Measurements from ENCODE around the gene CAPN6.

CAPN6 gene

DNA sequence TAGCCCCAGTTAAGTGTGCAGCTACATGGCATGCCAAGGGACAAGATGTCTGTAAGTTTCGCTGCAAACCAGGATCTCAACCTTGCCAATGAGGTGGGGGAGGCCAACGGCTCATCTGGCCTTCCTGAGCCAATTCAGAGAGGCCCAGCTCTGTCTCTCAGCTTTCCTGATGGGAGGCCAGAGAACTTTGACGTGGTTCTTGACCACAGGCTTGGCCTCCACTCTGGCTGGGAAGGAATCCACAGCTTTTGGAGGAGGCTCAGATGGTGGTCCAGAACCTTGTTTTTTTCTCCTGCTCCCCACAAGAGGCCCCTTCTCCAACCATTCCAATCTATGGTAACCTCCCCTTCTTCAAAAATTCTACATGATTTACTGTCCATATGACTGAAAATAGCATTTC lies 9.8 kb downstream of the CAPN6 start:
- H3K4me1 Mint-ChIP-seq = no peaks in the 10 kb centered on the region
- no peak for DNase-seq
- H3K27me3 Mint-ChIP-seq = no peaks in the 10 kb centered on the region
- no peak overlapping the region for H3K27ac Mint-ChIP-seq
- H3K9me3 Mint-ChIP-seq = no peaks in the 10 kb centered on the region
- ATAC-seq = no peak
- no peak overlapping the region for H3K4me3 Mint-ChIP-seq
- no peaks in the 10 kb centered on the region for H3K36me3 Mint-ChIP-seq (ENCODE audit: low read depth)

DNA sequence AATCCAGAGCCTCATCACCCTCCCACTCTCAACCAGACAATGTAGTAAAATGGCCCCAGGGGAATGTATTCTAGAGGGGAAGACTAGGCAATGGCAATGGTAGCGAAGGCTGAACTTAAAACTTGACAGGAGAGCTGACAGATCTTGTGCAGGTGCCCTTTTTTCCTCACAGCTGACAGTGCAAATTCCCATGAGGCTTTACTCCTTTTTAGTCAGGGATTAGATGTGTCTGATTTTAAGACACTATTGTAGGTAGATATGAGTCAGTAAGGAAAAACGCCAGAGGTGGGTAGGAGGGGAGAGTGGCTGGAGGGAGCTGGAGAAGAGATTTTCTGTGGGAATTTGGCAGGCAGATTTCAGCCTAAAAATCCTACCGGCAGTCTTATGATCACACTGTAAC lies 10.7 kb downstream of the CAPN6 start:
- ATAC-seq = no peak
- no peak for DNase-seq
- no peak overlapping the region for H3K27ac Mint-ChIP-seq
- H3K36me3 Mint-ChIP-seq (ENCODE audit: low read depth) = no peaks in the 10 kb centered on the region
- H3K4me1 Mint-ChIP-seq = no peaks in the 10 kb centered on the region
- H3K9me3 Mint-ChIP-seq = no peaks in the 10 kb centered on the region
- H3K27me3 Mint-ChIP-seq = no peaks in the 10 kb centered on the region
- no peak overlapping the region for H3K4me3 Mint-ChIP-seq

DNA sequence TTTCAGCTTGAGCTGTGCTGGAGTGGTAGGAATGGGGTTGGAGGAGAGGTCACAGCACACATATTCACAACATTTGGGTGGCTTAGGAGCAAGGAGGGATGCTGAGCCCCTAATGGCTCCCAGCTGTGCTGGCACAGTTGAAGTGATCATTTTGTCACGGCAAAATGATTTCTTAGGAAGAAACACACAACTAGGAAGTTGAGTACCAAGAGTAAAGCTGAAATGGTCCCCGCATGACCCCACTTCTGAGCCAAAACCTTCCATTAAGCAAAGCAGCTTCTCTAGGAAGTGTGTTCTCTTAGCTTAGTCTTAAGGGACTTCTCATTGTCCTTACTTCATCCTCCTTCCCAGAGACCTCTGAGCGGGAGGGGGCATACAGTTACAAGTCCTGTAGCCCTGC lies 12.6 kb downstream of the CAPN6 start:
- no peaks in the 10 kb centered on the region for H3K27me3 Mint-ChIP-seq
- DNase-seq (no peak), ATAC-seq (no peak)
- H3K4me1 Mint-ChIP-seq = no peaks in the 10 kb centered on the region
- H3K27ac Mint-ChIP-seq = no peak overlapping the region
- H3K9me3 Mint-ChIP-seq = no peaks in the 10 kb centered on the region
- no peak overlapping the region for H3K4me3 Mint-ChIP-seq
- H3K36me3 Mint-ChIP-seq (ENCODE audit: low read depth) = no peaks in the 10 kb centered on the region

DNA sequence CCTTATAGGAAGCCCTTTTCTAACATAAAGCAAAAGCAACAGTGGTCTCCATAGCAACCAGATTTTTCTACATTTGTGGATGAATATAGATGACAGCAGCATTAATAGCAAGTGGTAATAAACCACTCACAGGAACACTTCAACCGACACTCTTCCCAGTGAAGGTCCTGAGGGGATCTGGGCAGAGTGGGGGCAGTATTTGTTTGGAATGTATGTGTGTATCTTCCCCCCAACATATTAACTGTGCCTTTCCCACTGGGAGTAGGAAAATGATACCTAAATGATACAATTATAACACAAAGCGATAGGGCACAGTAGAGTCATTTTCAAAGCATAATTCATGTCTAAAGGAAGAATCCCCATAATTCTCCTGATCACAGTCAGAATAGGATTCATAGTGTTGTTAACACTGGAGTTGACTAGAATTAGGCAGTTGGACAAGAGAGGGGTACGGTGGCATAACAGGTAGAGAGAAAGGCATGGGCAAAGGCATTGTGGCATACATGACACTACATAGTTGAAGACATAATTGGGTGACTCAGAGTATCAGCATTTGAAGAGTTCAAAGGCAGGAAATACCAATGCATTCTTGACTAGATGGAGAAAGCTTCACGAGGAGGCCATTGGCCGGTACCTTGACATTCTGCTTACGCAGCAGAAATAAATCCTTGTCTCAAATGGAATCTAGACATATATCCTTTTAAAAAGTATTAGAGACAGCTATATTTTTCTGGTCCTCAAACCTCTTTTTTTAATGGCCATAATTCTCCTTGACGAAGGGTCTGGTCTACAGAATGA lies 15.2 kb downstream of the CAPN6 start:
- Mint-ChIP-seq H3K27ac (no peak overlapping the region), H3K27me3 (peaks cover 5% of the 10 kb centered on the region), H3K4me1 (no peaks in the 10 kb centered on the region), H3K9me3 (no peaks in the 10 kb centered on the region), H3K4me3 (no peak overlapping the region), H3K36me3 (ENCODE audit: low read depth) (no peaks in the 10 kb centered on the region)
- ATAC-seq = no peak
- no peak for DNase-seq

DNA sequence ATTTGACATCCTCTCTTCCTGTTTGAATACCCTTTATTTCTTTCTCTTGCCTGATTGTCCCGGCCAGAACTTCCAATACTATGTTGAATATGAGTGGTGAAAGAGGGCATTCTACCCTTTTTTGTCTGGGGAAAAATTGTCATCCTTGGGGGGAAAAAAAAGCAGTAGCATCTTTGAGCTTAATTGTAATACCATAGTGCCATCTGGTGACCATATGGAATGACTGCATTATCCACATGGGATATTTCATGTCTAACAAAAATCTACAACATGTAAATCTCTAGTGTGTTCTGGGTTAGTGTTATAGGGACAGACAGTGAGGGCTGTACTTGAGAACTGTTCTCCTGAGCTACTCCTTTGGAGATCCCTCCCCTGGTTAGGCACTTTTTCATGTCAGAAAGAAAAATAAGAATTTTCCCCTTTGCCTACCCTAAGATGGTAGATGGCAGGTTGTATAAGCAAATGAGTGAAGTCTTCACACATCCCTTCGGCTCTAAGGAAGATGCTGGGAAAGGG lies 26.0 kb downstream of the CAPN6 start:
- Mint-ChIP-seq H3K27ac (no peak overlapping the region), H3K36me3 (ENCODE audit: low read depth) (no peaks in the 10 kb centered on the region), H3K27me3 (no peaks in the 10 kb centered on the region), H3K4me1 (no peaks in the 10 kb centered on the region), H3K4me3 (no peak overlapping the region), H3K9me3 (no peaks in the 10 kb centered on the region)
- ATAC-seq = no peak
- DNase-seq = no peak

DNA sequence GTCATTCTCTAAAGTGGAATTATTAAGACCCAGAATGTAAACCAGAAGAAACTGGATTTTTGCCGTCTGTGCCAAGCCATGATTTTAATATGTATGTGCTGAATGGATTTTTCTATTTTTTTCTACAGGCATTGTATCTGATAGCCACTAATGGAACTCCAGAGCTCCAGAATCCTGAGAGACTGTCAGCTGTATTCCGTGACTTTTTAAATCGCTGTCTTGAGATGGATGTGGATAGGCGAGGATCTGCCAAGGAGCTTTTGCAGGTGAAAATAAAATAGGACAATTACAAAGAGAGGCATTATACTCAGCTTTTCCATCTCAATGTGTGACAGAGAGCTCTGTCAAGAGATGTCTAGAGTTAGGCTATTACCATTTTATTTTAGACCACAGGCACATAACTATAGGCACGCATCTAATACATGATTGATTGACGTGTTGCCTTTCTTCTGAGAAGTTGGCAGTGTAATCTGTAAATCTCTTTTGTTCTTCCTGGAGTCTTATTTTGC lies 53.9 kb downstream of the CAPN6 start:
- no peak for DNase-seq
- H3K4me3 Mint-ChIP-seq = no peak overlapping the region
- no peak overlapping the region for H3K27ac Mint-ChIP-seq
- H3K4me1 Mint-ChIP-seq = no peaks in the 10 kb centered on the region
- no peaks in the 10 kb centered on the region for H3K9me3 Mint-ChIP-seq
- H3K36me3 Mint-ChIP-seq (ENCODE audit: low read depth) = no peaks in the 10 kb centered on the region
- ATAC-seq = no peak
- no peaks in the 10 kb centered on the region for H3K27me3 Mint-ChIP-seq

DNA sequence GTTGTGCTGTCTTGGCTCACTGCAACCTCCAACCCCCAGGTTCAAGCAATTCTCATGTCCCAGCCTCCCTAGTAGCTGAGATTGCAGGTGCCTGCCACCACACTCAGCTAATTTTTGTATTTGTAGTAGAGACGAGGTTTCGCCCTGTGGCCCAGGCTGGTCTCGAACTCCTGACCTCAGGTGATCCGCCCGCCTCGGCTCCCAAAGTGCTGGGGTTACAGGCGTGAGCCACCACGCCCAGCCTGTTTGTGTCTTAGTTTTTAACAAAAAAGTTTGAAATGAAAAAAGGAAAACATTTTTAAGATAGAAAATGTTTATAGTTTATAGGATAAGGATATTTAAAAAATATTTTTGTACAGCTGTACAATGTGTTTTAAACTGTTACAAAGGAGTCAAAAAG lies 62.4 kb downstream of the CAPN6 start:
- Mint-ChIP-seq H3K27me3 (peaks cover 4% of the 10 kb centered on the region), H3K4me1 (no peaks in the 10 kb centered on the region), H3K9me3 (no peaks in the 10 kb centered on the region), H3K4me3 (no peak overlapping the region), H3K36me3 (ENCODE audit: low read depth) (no peaks in the 10 kb centered on the region), H3K27ac (no peak overlapping the region)
- ATAC-seq (no peak), DNase-seq (no peak)

DNA sequence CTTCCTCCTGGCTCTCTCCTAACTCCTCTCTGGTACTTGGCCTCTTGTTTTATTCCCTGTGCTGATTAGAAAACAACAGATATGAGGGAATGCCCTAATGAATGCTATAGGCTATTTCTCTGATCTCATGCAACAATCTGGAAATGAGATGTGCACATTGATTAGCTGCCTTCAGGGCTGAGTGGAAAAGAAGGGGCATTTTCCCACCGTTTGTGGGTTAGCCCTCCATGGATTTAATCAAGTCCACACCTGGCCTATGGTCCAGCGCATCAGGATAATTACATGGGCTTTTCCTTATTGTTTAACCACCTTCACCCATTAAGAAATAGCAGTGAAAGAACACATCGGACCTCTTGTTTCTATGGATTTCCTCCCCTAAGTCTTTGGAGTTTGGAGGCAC lies 70.0 kb downstream of the CAPN6 start:
- H3K9me3 Mint-ChIP-seq = no peaks in the 10 kb centered on the region
- DNase-seq = no peak

DNA sequence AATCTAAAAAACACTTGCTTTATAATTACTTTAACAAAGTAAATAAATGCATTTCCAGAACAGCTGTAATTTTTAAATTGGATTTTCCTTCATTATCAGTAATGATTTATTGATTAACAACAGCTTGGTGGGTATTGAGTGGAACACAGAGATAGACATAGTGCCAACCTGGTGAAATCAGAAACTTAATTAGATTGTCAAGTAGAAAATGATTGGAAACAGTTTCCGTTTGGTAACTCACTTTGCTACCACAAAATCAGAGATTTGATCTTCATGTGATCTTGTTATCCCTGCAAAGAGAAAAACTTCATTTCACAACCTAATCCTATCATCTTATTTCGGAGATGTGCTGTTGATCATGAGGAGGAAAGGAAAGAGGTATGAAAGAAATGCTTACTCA lies 70.8 kb downstream of the CAPN6 start:
- Mint-ChIP-seq H3K36me3 (ENCODE audit: low read depth) (no peaks in the 10 kb centered on the region), H3K4me1 (no peaks in the 10 kb centered on the region), H3K27ac (no peak overlapping the region), H3K4me3 (no peak overlapping the region), H3K27me3 (peaks cover 2% of the 10 kb centered on the region), H3K9me3 (no peaks in the 10 kb centered on the region)
- DNase-seq = no peak
- no peak for ATAC-seq

More for the DNA sequence above, 70.0 kb downstream of the CAPN6 start:
- Mint-ChIP-seq H3K36me3 (ENCODE audit: low read depth) (no peaks in the 10 kb centered on the region), H3K27me3 (peaks cover 2% of the 10 kb centered on the region), H3K4me3 (no peak overlapping the region), H3K27ac (no peak overlapping the region), H3K4me1 (no peaks in the 10 kb centered on the region)
- ATAC-seq = no peak
